Right kidney (tissue), 1 donor: ENCODE results near the gene GREB1.

ENCODE experiments used
- DNase-seq: peaks from one replicate; pipeline ENCODE4 v3.0.0-alpha.2; 2016

Gene GREB1

GRCh38 chr2:11539317-11540147 lies 5.7 kb downstream of the GREB1 start:
- peak; percentile 47 for DNase-seq

GRCh38 chr2:11540148-11540995 lies 6.5 kb downstream of the GREB1 start:
- DNase-seq, result peak; percentile 20

- DNase-seq, result no peak
These were observed 7.3 kb downstream of the GREB1 start for GRCh38 chr2:11540996-11541692.

GRCh38 chr2:11541693-11542274 lies 7.9 kb downstream of the GREB1 start:
- no peak for DNase-seq

DNA sequence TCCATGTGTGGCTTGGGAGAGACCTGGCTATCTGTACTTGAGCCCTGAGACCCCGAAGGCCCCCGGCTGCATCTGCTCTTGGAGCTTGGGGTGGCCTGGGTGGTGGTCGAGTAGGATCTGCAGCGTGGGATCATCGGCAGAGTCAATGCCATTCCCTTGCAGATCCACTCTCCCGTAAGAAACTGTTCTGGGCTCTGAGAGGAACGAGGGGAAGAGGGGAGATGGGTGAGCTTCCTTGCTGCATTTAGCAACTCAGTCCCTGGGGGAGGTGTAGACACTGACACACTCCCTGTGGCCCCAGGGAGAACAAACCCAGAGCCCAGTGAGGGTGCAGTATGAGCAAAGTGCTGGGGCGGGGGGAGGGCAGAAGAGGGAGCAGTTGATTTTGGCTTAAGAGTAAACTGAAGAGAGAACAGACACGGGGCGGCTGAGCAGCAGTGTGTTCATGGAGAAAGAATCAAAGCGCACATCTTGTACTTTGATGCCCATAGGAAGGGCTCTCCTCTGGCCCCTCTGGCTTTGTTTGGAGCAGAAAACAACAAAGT lies 8.5 kb downstream of the GREB1 start:
- no peak for DNase-seq

DNA sequence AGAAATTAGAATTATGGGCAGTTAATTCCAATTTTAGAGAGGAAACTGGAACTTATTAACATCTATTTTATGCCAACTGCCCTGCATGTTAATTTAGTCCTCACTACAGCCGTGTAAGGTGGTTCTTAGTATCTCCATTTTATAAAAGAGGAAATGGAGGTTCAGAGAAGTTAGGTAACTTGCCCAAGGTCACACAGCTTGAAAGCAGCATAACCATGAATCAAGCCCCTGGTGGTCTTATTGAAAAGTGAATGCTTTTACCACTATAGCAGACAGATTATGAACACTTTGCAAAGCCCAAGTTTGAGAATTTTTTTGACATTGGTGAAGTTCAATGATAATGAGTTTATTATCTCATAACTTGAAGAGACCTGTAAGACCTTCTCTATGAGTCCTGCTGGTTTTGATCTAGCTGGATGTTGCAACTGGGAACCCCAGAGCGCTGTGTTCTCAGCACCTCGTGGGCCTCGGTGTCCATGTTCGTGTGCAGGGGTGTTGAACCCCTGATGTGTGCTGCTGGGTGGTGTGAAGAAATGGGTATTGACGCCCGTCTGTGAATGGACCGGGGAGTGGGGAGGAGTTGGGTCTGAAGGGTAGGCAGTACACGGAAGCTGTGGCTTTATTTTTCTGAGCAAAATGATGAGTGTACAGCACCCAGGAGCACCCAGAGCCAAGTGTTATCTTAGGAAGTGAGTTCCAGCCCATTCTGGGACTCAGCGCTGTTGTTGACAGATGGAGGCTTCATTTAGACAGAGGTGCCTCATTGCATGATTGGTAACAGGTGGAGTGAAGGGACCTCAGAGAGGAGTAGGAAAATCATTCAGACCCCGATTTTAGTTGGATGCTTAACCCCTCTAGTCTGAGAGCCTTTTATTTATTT lies 9.7 kb downstream of the GREB1 start:
- DNase-seq, result no peak

- DNase-seq, result no peak
These were observed 12.2 kb downstream of the GREB1 start for GRCh38 chr2:11546072-11546471.

DNA sequence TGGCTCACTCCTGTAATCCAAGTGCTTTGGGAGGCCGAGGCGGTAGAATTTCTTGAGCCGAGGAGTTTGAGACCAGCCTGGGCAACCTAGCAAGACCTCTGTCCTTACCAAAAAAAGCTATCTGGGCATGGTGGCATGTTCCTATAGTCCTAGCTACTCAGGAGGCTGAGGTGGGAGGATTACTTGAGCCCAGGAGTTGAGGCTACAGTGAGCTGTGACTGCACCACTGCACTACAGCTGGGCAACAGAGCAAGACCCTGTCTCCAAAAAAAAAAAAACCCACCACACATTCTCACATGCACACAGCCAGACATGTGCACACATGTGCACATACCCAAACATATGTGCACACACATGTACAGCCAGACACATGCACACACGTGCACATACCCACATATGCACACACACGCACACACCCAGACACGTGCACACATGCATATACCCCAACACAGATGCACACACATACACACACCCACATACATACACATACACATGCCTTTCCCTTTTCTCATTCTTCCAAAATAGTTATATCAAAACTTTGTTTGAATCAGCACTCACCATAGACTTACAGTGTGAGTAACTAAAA lies 14.2 kb downstream of the GREB1 start:
- DNase-seq, result no peak

- DNase-seq, result no peak
These were observed 16.5 kb downstream of the GREB1 start for GRCh38 chr2:11550302-11550701.

GRCh38 chr2:11550901-11551568 lies 17.2 kb downstream of the GREB1 start:
- no peak for DNase-seq

DNA sequence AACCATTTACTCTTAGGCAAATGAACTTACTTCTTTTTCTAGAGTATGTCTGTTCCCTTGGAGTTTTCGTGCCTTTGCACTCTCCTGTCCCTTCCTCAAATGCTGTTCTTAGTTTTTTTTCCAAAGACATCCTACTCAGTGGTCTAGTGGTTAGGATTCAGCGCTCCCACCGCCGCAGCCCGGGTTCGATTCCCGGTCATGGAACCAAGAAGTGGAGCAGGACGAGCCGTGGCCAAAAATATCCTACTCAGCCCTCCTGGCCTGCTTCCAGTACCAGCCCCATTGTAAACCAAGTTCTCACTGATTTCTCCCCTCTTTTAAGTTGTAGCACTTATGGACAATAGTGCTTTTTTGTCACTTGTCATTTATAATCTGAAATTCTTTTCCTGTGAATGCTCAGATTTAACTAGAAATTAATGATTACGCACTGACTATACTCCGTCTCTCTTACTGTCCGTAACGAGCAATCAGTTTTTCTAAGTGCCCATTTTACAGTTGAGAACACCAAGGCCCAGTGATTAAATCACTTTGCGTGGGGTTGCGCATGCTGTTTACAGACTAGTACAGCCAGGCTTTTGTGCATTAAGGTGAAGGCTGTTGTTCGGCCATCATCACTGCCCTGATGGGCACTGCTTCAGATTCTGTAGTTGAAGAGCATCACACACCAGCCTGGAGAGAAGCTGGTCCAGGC lies 17.9 kb downstream of the GREB1 start:
- DNase-seq, result no peak

GRCh38 chr2:11552260-11552638 lies 18.4 kb downstream of the GREB1 start:
- DNase-seq, result no peak

GRCh38 chr2:11553661-11554398 lies 20.0 kb downstream of the GREB1 start:
- no peak for DNase-seq

- DNase-seq, result no peak
These were observed 20.5 kb downstream of the GREB1 start for GRCh38 chr2:11554399-11554716.

DNA sequence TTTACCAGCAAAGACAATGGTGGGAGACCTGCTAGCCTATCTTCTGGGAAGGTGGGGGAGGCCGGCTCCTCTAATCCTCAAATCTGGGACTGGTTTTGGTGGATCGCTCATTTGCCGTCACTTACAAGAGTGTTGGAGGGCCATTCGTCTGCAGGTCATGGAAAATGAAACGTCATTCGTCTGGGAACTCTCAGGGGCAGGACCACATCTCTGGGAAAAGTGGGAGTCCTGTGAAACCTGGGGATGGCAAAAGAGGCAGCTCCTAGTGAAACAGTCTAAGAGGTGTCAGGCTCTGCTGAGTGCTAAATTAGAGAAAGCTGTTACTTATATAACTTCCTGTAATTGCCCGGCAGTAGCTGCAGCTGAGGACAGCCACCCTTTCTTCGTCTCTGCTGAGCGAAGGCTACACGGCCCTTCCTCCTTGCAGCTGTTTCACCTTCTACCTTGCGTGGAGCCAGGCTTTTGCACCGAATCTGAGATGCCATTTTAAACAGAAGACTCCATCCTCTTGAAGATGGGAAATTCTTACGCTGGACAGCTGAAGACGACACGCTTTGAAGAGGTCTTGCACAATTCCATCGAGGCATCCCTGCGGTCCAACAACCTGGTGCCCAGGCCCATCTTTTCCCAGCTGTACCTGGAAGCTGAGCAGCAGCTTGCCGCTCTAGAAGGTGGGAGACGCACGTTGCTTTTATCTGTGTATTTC lies 22.4 kb downstream of the GREB1 start:
- DNase-seq, result no peak

DNA sequence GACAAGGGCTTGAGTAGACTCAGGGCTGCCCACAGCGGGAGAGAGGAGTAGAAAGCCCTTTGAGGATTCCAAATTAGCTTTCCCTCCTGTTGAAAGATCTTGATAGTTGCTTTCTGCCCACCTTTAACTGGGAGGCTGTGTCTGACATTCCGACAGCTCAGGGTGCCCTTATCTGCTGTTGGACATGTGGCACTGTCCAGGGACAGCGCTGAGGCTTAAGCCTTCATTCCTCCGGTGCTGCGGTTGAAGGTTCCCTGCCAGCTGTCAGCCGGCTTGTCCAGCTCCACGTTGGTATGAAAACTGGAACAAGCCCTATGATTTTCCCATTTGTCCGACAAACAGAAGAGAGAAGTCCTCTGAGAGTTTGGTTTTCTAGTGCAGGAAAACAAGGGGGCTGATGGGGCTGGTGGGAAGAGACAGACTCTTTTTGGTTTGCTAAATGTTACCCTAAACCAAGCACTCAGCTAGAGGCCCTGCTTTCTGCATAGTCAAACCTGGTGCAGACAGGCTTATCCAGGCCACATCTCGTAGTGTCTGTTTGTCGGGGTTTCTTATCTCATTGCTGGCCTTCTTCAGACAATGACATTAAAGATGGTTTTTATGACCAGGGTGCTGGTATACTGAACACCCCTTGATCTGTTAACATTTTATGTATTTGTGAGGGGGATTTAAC lies 24.5 kb downstream of the GREB1 start:
- no peak for DNase-seq

- DNase-seq, result no peak
These were observed 25.4 kb downstream of the GREB1 start for GRCh38 chr2:11559066-11559785.
